Measurements from ENCODE around the gene ASIC5.

The ASIC5 gene

GRCh38 chr4:155879767-155880166, 13.7 kb upstream of the ASIC5 start:
- DNase-seq (ENCODE audit: low spot score), result no peak

- no peak for DNase-seq (ENCODE audit: low spot score)
Observed at GRCh38 chr4:155878611-155879010, 12.5 kb upstream of the ASIC5 start.

- no peak for DNase-seq (ENCODE audit: low spot score)
Observed at GRCh38 chr4:155877971-155878370, 11.9 kb upstream of the ASIC5 start.

- no peak for DNase-seq (ENCODE audit: low spot score)
Observed at GRCh38 chr4:155875878-155876277, 9.8 kb upstream of the ASIC5 start.

- DNase-seq (ENCODE audit: low spot score), result no peak
Observed at GRCh38 chr4:155855897-155856296, 10.2 kb downstream of the ASIC5 start.

GRCh38 chr4:155854582-155855226, 11.4 kb downstream of the ASIC5 start:
- peak; percentile 76 for DNase-seq (ENCODE audit: low spot score)

- DNase-seq (ENCODE audit: low spot score), result no peak
Observed at GRCh38 chr4:155853189-155853588, 12.9 kb downstream of the ASIC5 start.

- DNase-seq (ENCODE audit: low spot score), result no peak
Observed at GRCh38 chr4:155849042-155849441, 17.0 kb downstream of the ASIC5 start.

GRCh38 chr4:155846929-155847328, 19.1 kb downstream of the ASIC5 start:
- DNase-seq (ENCODE audit: low spot score), result no peak

- DNase-seq (ENCODE audit: low spot score), result no peak
Observed at GRCh38 chr4:155842080-155842479, 24.0 kb downstream of the ASIC5 start.

GRCh38 chr4:155837203-155837796, 28.8 kb downstream of the ASIC5 start:
- DNase-seq (ENCODE audit: low spot score), result no peak

- DNase-seq (ENCODE audit: low spot score), result no peak
Observed at GRCh38 chr4:155832664-155833063, 33.4 kb downstream of the ASIC5 start.

GRCh38 chr4:155828628-155829027, 37.4 kb downstream of the ASIC5 start:
- no peak for DNase-seq (ENCODE audit: low spot score)

- no peak for DNase-seq (ENCODE audit: low spot score)
Observed at GRCh38 chr4:155822572-155822971, 43.5 kb downstream of the ASIC5 start.

GRCh38 chr4:155820887-155821518, 45.1 kb downstream of the ASIC5 start:
- no peak for DNase-seq (ENCODE audit: low spot score)

- DNase-seq (ENCODE audit: low spot score), result no peak
Observed at GRCh38 chr4:155819066-155819465, 47.0 kb downstream of the ASIC5 start.

- peak; percentile 17 for DNase-seq (ENCODE audit: low spot score)
Observed at GRCh38 chr4:155818639-155819038, 47.4 kb downstream of the ASIC5 start.

- DNase-seq (ENCODE audit: low spot score), result no peak
Observed at GRCh38 chr4:155811083-155811482, 55.0 kb downstream of the ASIC5 start.

- peak; percentile 67 for DNase-seq (ENCODE audit: low spot score)
Observed at GRCh38 chr4:155809835-155810234, 56.2 kb downstream of the ASIC5 start.

GRCh38 chr4:155807021-155807420, 59.1 kb downstream of the ASIC5 start:
- DNase-seq (ENCODE audit: low spot score), result peak; percentile 46

GRCh38 chr4:155805016-155805415, 61.1 kb downstream of the ASIC5 start:
- peak; percentile 27 for DNase-seq (ENCODE audit: low spot score)

GRCh38 chr4:155802190-155802959, 63.7 kb downstream of the ASIC5 start:
- no peak for DNase-seq (ENCODE audit: low spot score)
